Transverse colon (tissue), 4 donors: ENCODE data around the gene ATP5F1A. TPM values are rescaled to one million over a fixed set of nuclear protein-coding genes. Genes with fewer than 3 reads are reported as not detected.

Experiments
- DNase-seq: peaks from one replicate; pipeline ENCODE4 v3.0.0-alpha.2; 2019
- H3K27ac ChIP-seq, 4 donors: fragments of 200-600 bp; sonication (generic); 2 replicates each; pipeline ENCODE4 v1.5.1; 2016 to 2018; ENCODE audit warnings: inconsistent platforms in 4 of 4
- H3K27me3 ChIP-seq: fragments of 200-600 bp; sonication (generic); 2 replicates; pipeline ENCODE4 v1.5.1; 2017; ENCODE audit warnings: inconsistent platforms
- H3K36me3 ChIP-seq, 4 donors: fragments of 200-600 bp; sonication (generic); 2 replicates each; pipeline ENCODE4 v1.5.1; 2017 to 2019; ENCODE audit warnings: inconsistent platforms in 4 of 4
- H3K4me1 ChIP-seq, 4 donors: fragments of 200-600 bp; sonication (generic); 2 replicates each; pipeline ENCODE4 v1.5.1; 2017 to 2020; ENCODE audit warnings: inconsistent platforms in 4 of 4
- H3K4me3 ChIP-seq, 4 donors: fragments of 200-600 bp; sonication (generic); 1 replicate in 1 of 4; 2 replicates in 3 of 4; pipeline versions ENCODE4 v1.5.1 to v1.6.1; 2017 to 2019; ENCODE audit warnings: inconsistent platforms in 4 of 4
- H3K9me3 ChIP-seq, 2 donors: fragments of 200-600 bp; sonication (generic); 2 replicates each; pipeline ENCODE4 v1.5.1; 2017 to 2019; ENCODE audit warnings: inconsistent platforms in 2 of 2
- EP300 ChIP-seq: sonication (generic); formaldehyde crosslinking; IDR thresholded peaks from one replicate; pipeline ENCODE4 v1.6.1; 2017; ENCODE audit warnings: antibody characterized with exemption, low read depth
- POLR2A ChIP-seq: fragments of 450-650 bp; IDR thresholded peaks from one replicate; pipeline ENCODE4 v1.6.1; 2016; ENCODE audit warnings: antibody characterized with exemption, mild to moderate bottlenecking, moderate library complexity
- POLR2AphosphoS5 ChIP-seq, 3 donors: sonication (generic); formaldehyde crosslinking; IDR thresholded peaks; one replicate each; pipeline ENCODE4 v1.6.1; 2016; ENCODE audit warnings: antibody characterized with exemption in 3 of 3
- WGBS, 2 donors: methylation state at CpG; one replicate each; pipeline ENCODE4 v1.1.5; 2018; ENCODE audit warnings: low coverage in 1 of 2; 5-methylcytosine and 5-hydroxymethylcytosine counted together
- in situ Hi-C, 4 donors: fragments of 200-750 bp; cut with MboI; loops; one replicate each; pipeline versions ENCODE4 v1.15.0 to v1.15.1; 2017; ENCODE audit warnings: low sequenced_read_pairs in 3 of 4, low pct_ligation_motif_present in 1 of 4, low pct_unique_long_range_greater_than_20kb in 1 of 4
- intact Hi-C: fragments of 100-400 bp; cut with DNase I; formaldehyde crosslinking; loops from one replicate; pipeline ENCODE4 v1.15.1; 2023; ENCODE audit warnings: low total_unique reads
- total RNA-seq, 4 donors: library from RNA; depleted of rRNA; stranded (reverse); fragments of >200 nt; gene quantifications; one replicate each; pipeline ENCODE4 v1.1.0, GENCODE V29; 2016
- TF ChIP-seq, protein P1 (sequence below), 5 experiments: fragments of 200-600 bp in 3 of 5; fragments of 450-650 bp in 2 of 5; sonication (generic) in 3 of 5; IDR thresholded peaks; 1 replicate in 2 of 5; 2 replicates in 3 of 5; pipeline ENCODE4 v1.5.1; 2016 to 2017; ENCODE audit warnings: antibody characterized with exemption in 5 of 5, inconsistent platforms in 3 of 5, mild to moderate bottlenecking in 2 of 5, moderate library complexity in 1 of 5

Gene ATP5F1A
- total RNA-seq, 4 donors from 2014 or later = 284 to 811 (median 475) TPM

DNA sequence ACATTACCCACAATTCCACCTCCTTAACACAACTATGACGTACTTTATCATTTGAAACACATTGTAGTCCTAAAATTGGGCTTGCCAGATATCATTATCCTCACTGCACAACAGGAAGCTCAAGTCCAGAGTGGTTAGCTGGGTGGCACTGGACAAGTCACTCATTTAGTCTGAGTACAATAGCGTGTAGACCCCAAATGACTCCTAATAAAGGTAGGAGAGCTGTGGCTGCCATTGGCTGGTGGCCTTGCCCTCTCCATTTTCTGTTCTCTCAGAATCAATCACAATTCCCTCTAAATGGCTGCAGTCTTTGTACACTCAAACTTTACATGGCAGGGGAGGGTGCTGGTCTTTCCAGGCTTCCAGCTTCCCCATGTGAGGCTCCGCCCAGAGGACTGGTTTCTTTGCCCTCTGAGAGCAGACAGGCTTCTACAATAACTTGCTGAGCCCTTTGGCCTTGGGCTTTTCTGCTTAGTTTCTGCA lies 37.7 kb downstream of the ATP5F1A start:
- DNase-seq = no peak

DNA sequence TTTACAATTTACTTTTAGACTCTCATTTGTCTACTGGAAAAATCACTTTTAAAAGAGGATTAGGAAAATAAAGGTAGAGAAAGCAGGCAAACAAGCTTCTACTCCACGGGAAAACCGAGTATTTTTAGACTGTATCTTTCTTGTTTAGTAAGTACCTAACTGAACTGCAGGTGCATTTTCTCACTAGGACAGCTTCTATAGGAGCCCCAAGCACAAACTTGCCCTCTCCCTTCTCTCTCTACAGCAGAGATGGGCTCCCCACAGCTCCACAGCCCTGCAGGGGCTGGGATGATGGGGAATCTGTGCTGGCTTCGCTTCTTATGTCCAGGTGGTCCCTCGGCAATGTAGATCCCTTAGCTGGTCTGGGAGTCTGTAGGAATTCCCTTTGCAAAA lies 42.3 kb downstream of the ATP5F1A start:
- no peaks in the 10 kb centered on the region for H3K36me3 ChIP-seq
- H3K4me1 ChIP-seq = peaks cover 0 to 8% (median 3%) of the 10 kb centered on the region in 4 donors
- H3K27ac ChIP-seq = no peak overlapping the region
- H3K4me3 ChIP-seq = no peak overlapping the region
- in situ Hi-C loops = no loop called here
- H3K27me3 ChIP-seq = no peaks in the 10 kb centered on the region
- no peak for TF ChIP-seq POLR2AphosphoS5 (IDR thresholded peaks at IDR 0.05)
- TF ChIP-seq POLR2A = no peak
- TF ChIP-seq, protein P1, sequence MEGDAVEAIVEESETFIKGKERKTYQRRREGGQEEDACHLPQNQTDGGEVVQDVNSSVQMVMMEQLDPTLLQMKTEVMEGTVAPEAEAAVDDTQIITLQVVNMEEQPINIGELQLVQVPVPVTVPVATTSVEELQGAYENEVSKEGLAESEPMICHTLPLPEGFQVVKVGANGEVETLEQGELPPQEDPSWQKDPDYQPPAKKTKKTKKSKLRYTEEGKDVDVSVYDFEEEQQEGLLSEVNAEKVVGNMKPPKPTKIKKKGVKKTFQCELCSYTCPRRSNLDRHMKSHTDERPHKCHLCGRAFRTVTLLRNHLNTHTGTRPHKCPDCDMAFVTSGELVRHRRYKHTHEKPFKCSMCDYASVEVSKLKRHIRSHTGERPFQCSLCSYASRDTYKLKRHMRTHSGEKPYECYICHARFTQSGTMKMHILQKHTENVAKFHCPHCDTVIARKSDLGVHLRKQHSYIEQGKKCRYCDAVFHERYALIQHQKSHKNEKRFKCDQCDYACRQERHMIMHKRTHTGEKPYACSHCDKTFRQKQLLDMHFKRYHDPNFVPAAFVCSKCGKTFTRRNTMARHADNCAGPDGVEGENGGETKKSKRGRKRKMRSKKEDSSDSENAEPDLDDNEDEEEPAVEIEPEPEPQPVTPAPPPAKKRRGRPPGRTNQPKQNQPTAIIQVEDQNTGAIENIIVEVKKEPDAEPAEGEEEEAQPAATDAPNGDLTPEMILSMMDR (IDR thresholded peaks at IDR 0.05) = no peak
- TF ChIP-seq EP300 = no peak
- H3K9me3 ChIP-seq = no peaks in the 10 kb centered on the region
- 64 to 71% methylated on average over 2 to 4 of the region's 4 CpGs for WGBS, 2 donors
- intact Hi-C loops = no loop called here
- no peak for DNase-seq

More for the DNA sequence above, 37.7 kb downstream of the ATP5F1A start:
- no peaks in the 10 kb centered on the region for H3K27me3 ChIP-seq
- intact Hi-C loops (no loop called here), in situ Hi-C loops (no loop called here)
- H3K9me3 ChIP-seq = no peaks in the 10 kb centered on the region
- H3K4me1 ChIP-seq = no peaks in the 10 kb centered on the region
- H3K4me3 ChIP-seq = no peak overlapping the region
- no peaks in the 10 kb centered on the region for H3K36me3 ChIP-seq
- WGBS, 2 donors = 40 to 77% methylated on average over 1 to 3 of the region's 3 CpGs
- H3K27ac ChIP-seq = no peak overlapping the region
- TF ChIP-seq POLR2AphosphoS5 (IDR thresholded peaks at IDR 0.05) (no peak), EP300 (no peak), POLR2A (no peak)
- TF ChIP-seq, protein P1 (IDR thresholded peaks at IDR 0.05) = no peak

GRCh38 chr18:46054956-46055837 lies 42.9 kb downstream of the ATP5F1A start:
- TF ChIP-seq EP300 = no peak
- TF ChIP-seq POLR2AphosphoS5 (IDR thresholded peaks at IDR 0.05) = no peak
- no peak for TF ChIP-seq POLR2A
- TF ChIP-seq, protein P1 (IDR thresholded peaks at IDR 0.05) = no peak
- no peak overlapping the region for H3K4me3 ChIP-seq
- H3K27me3 ChIP-seq = no peaks in the 10 kb centered on the region
- in situ Hi-C loops = no loop called here
- no peaks in the 10 kb centered on the region for H3K36me3 ChIP-seq
- WGBS, 2 donors = 80 to 87% methylated on average over 6 of the region's 6 CpGs
- H3K4me1 ChIP-seq = peaks cover 0 to 8% (median 3%) of the 10 kb centered on the region in 4 donors
- H3K27ac ChIP-seq = no peak overlapping the region
- DNase-seq = no peak
- intact Hi-C loops = no loop called here
- H3K9me3 ChIP-seq = no peaks in the 10 kb centered on the region

DNA sequence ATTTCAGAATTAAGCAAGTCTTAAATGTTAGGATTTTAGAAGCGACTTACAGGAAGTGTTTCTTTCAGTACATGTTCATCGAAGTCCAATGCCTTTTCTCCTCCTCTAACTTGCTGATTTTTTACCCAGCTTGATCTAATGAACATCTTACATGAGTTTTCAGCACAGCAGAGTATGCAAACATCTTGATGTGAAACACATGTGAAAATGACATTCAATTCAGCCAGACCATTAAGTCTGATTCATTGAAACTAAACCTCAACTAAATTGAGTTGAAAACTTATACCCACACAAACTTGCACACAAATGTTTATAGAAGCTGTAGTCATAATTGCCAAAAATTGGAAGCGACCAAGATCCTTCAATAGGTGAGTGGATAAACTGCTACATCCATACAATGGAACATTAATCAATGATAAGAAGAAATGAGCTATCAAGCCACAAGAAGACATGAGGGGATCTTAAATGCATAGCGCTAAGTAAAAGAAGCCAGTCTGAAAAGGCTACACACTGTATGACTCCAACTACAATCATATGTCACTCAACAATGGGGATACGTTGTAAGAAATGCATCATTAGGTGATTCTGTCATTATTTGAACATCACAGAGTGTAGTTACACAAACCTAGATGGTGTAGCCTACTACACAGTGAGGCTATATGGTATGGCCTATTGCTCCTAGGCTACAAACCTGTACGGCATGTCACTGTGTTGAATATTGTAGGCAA lies 44.6 kb downstream of the ATP5F1A start:
- in situ Hi-C loops (no loop called here), intact Hi-C loops (no loop called here)
- Histone ChIP-seq H3K27ac (no peak overlapping the region), H3K4me1 (peaks cover 0 to 8% (median 3%) of the 10 kb centered on the region in 4 donors), H3K27me3 (no peaks in the 10 kb centered on the region), H3K9me3 (no peaks in the 10 kb centered on the region), H3K36me3 (no peaks in the 10 kb centered on the region), H3K4me3 (no peak overlapping the region)
- 87 to 91% methylated on average over 6 of the region's 6 CpGs for WGBS, 2 donors
- TF ChIP-seq, protein P1 (IDR thresholded peaks at IDR 0.05) = no peak
- TF ChIP-seq POLR2A = no peak
- no peak for TF ChIP-seq EP300
- TF ChIP-seq POLR2AphosphoS5 (IDR thresholded peaks at IDR 0.05) = no peak
- DNase-seq = no peak
